Superior temporal gyrus (tissue), 1 donor: ENCODE results near the gene FBXO24.

ENCODE experiments used
- DNase-seq: peaks from one replicate; pipeline ENCODE4 v3.0.0-alpha.2; 2016; ENCODE audit errors: extremely low spot score

Gene FBXO24

DNA sequence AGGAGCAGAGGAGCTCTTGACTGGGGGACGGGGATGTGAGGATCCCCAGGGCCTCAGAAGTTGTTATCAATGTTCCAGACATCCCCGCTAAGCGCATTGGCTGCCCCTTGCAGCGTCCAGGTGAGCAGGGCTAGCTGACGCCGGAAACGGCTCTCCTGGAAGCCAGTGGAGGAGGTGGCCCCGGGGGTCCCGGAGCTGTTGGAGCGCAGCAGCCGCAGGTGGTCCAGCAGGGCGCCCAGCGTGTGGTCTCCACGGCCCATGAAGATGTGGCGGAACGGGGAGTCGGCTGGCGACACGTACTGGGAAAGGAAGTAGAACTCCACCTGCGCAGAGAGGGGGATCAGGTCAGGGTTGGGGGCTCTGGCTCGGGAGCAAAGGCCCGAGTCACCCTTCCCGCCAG lies 34.7 kb downstream of the FBXO24 start:
- no peak for DNase-seq

DNA sequence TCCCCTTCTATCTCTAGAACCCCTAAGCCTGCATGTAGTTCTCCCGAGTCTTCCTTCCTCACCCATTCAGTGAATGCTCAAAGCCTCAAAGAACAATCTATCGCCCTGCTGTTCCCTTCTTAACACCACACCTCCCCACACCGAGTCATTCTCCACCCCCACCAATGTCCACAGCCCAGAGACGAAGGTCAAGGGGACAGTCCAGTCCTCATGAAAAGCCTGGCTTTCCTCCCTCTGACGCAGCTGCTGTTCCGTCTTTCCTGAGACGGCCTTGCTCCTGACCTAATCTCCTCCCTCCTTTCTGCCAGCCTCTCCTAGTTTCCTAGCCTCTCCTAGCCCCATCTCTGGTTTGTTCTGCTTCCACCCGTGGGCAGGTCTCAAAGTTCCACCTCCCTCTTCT lies 35.4 kb downstream of the FBXO24 start:
- DNase-seq = no peak

DNA sequence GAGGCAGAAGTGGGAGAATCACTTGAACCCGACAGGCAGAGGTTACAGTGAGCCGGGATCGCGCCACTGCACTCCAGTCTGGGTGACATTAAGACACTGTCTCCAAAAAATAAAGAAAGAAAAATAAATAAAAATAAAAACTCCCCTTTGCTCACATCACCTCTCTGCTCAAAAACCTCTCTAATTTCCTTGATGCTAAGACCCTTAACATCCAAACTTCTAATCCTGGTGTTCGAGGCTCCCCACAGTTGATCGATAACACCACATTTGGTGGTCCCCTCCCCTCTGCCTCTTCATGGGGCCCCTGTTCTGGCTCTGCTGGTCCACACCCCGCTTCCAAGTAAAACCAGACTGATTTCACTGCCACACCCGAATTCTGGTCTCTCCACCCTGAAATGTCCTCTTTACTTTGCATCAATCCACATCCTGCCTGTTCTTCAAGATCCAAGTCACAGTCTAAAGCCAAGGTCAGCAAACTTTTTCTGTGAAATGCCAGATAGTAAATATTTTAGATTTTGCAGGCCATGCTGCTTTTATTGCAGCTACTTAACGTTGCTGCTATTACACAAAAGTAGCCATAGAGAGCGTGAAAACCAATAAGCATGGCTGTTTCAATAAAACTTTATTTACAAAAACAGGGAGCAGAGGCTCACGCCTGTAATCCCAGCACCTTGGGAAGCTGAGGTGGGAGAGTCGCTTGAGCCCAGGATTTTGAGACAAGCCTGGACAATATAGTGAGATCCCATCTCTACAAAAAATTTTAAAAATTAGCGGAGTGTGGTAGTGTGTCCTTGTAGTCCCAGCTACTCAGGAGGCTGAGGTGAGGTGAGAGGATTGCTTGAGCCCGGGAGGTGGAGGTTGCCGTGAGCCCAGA lies 38.1 kb downstream of the FBXO24 start:
- DNase-seq = no peak

DNA sequence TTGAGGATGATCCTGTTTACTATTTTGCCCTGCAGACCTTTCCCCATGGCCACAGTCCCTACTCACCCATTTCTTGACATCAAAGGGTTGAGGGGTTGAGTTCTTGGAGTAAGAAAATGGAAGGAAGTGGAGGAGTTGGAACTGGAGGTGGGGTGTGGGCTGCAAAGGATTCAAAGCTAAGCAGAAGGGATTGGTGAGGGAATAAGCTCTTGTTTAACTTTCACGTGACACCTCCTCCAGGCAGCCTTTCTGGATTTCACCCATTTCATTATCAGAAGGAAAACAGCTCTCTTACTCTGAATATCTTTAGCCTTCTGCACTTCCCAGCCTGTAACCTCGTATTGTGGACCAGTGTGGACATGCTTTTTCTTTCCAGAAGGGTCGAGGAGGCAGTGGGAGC lies 39.9 kb downstream of the FBXO24 start:
- no peak for DNase-seq

DNA sequence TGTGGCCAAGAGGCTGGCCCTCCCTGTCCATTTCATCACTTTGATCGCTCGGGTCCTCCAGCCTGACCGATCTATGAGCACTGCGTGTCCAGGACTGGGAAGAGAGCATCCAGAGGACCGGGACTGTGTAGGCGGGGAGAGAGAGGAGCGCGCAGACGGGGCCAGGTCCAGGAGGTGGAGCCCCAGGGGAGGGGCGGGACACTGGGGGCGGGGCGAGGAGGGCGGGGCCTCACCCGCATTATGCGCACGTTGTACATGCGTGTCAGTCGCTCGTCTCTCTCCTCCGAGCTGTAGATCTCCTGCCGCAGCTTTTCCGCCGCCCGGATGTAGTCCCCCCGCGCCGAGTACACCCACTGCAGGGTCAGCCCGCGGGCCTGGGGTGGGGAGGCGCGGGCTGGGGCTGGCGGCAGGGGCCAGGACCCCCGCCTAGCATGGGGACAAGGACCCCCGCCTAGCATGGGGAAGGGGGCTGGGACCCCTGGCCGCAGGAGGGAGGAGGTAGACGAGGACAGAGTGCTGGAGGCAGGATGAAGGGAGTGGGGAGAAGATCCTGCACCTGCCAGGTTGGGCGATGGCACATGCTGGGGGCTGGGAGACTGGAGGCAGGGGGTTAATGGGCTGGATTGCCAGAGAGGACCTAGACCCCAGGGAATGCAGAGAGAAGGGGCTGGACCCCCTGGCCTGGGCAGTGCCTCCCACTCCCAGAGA lies 40.6 kb downstream of the FBXO24 start:
- DNase-seq = peak; percentile 38

DNA sequence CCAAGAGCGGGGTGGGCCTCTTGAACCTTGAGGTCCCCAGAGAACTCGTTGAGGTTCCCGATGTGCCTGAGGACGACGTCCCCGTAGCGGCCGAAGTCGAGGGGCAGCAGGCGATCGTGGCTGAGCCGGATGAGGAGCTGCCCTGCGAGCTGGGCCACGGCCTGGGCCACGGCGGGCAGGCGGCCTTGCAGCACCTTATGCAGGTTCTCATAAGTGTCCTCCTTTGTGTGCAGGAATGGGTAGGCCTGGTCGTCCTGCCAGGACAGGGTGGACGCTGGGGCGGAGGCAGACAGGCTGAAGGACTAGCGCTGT lies 41.1 kb downstream of the FBXO24 start:
- no peak for DNase-seq

DNA sequence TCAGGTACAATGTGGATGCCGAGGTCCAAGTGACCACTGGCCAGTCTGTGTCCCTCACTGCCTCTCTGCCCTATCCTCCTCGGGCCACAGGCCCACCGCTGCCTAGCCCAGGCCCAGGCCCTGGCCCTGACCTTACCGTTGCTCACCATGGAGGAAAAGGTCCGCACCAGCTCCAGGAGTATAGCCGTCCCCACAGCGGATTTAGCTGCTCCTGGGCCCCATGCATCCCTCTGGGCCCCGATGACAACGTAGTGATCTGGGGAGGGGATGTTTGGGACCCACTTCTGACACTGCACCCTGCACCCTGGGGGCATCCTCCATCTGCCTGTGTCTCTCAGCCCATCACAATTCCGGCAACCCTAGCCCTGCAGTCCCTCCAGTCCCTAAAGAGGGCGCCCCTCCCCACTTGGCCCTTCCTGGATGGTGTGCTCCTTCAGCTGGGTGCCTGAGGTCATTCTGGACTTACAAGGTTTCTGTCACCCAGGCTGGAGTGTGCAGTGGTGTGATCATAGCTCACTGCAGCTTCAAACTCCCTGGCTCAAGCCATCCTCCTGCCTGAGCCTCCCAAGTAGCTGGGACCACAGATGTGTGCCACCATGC lies 43.1 kb downstream of the FBXO24 start:
- no peak for DNase-seq

DNA sequence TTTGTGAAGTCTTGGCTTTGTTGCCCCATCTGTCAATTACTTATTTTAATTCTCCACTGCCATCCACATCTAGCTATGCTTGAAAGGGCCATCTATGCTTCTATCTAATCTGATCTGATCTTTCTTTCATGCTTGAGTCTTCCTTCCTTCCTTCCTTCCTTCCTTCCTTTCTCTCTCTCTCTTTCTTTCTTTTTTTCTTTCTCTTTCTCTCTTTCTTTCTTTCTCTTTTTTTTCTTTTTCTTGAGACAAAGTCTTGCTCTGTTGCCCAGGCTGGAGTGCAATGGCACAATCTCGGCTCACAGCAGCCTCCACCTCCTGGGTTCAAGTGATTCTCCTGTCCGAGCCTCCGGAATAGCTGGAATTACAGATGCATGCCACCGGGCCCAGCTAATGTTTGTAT lies 43.9 kb downstream of the FBXO24 start:
- no peak for DNase-seq

DNA sequence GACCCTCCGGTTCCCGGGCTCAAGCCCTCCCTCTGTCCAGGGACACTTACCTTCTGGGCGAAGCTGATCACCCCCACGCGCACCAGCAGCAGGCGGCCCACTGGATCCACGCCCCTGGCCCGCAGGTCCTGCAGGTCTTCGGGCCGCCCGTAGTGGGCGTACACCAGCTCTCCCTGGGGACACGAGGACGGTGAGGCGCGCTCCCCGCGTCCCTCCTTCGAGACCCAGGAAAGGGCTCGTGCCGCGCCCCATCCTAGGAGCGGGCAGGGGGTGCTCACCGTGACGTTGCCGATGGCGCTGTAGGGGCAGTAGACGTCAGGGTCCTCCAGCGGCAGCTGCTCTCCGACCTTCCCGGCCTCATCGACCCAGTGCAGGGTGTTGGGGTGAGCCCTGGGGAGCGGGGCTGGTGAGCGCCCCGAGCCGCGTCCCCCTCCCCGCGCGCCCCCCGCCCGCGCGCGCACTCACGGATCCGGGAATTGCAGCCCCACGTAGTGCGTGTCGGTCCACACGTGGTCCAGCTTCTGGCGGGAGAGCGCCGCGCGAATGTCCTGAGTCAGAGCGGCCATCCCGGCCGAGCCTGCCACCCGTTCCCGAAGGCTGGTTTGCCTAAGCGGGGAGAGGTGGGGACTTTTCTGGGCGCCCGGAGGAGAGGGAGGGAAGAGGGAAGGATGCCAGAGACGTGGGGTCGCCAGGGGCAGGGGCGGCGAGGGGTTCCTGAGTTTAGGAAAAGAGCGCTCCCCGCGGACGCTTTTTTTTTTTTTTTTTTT lies 47.0 kb downstream of the FBXO24 start:
- no peak for DNase-seq

DNA sequence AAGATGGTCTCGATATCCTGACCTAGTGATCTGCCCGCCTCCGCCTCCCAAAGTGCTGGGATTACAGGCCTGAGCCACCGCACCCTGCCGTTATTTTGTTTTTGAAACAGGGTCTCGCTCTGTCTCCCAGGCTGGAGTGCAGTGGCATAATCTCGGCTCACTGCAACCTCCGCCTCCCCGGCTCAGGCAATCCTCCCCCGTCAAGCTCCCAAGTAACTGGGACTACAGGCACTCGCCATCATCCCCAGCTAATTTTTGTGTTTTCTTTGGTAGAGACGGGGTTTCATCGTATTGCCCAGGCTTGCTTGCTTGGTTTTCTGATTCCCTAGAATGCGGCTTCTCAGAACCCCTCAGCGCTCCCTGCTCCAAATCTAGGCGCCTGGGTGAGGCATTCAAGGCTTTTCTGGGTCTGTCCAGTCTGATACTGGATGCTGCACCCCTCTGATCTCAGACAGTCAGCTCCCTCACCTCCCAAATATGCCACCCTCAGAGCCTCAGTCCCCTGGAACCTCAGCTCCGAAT lies 53.9 kb downstream of the FBXO24 start:
- no peak for DNase-seq

DNA sequence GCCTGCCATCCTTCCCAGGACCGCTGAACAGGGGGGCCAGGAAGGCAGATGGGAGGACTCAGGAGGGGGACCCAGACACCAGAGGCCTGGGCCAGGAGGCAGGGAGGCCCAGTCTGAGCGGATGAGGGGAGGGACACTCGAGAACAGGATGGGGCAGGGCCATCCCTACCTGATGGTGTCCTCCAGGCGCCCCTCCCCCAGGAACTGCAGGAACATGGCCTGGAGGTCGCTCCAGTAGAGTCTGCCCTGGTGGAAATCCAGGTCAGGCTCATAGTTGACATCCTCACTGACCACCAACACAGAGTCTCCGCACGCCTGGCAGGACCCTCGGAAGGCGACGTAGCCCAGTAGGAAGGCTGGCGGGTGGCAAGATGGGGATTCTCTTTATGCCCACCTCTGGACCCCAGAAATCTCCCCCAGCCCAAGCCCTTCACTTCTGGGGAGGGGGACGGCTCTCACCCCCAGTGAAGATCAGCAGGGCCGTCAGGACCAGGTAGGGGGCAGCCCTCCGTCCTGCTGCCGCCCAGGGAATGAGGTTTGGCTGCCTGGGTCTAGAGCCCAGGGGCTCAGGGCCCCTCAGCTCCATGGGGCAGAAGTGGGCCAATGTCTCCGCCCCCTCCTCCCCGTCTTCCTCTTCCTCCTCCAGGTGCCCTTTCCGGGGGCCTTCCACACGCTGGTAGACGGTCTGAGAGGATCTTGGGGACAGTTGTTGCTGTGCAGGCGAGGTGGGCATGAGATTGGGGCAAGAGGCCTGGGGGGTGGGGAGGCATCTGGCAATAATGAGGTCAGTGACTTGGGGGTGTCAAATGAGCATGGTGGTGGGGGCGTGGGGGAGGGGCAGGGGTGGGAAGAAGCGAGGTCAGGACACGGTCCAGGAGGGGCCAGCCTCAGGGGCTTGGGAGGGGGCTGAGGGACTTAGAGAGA lies 54.7 kb downstream of the FBXO24 start:
- no peak for DNase-seq

DNA sequence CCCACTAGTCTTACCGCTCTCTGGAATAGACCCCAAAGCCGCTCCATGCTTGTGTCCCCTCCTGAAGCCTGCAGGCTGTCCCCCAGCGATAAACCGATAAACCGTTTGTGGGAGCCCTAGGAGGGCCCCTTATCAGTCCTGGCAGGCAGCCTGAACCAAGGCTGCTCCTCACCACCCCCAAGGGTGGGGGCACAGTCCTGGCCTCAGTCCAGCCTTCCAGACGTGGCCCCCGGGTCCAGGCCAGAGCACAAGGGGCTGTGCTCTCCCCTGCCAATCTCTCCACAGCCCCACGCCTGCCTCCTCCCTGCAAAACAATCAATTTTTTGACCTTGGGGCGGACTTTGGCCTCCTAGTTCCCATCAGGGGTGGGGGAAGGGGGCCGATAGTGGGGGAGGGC lies 55.3 kb downstream of the FBXO24 start, which contains the start of gene TFR2:
TSS of gene TFR2 (minus strand) at position 90 of the 397 bp plus-strand sequence. CDS start at position 47, 43 bp downstream.
- DNase-seq = no peak

DNA sequence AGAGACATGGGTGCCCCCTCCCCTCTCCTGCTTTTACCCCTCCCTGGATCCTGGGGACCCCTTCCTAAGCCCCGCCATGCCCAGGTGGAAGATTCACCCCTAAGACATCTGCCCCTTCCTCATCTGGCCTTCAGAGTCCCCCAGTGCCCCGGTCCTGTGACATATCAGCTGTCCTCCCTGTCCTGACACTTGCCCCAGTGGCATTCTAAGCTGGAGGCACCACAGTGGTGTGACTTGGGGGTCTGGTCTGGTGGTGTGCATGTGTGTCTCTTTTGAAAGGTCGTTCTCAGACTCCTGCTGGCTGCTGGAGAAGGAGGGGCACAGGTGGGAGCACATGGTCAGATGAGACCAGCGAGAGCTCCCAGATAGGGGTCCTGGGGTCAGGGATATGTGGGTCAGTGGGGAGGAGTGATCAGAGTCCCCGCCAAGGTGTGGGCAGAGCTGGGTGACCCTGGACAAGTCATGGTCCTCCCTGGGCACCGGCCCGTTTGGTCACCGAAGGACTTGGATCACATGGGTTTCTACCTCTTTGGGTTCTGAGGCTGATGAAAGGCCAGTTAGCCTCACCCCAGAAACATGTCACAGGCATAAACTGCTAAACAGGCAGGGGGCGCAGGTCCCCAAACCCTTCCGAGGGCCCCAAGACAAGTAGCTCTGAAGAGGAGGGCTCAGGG lies 55.9 kb downstream of the FBXO24 start:
- no peak for DNase-seq

DNA sequence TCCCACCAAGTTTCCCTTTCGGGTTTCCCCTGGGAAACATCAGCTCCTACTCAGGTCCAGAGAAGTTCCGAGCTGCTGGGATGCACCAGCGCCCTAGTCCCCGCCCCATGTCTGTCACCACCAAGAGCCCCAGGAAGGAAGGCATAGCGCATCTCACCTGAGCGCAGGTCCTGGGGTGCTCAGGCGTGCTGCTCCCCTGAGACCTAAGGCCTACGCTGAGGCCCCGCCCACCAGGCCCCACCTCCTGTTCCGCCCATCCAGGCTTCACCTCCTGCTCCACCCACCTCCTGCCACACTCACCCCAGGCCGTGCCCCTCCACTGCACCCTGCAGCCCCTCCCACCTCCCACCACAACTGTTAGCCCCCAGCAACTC lies 56.4 kb downstream of the FBXO24 start:
- DNase-seq = no peak

DNA sequence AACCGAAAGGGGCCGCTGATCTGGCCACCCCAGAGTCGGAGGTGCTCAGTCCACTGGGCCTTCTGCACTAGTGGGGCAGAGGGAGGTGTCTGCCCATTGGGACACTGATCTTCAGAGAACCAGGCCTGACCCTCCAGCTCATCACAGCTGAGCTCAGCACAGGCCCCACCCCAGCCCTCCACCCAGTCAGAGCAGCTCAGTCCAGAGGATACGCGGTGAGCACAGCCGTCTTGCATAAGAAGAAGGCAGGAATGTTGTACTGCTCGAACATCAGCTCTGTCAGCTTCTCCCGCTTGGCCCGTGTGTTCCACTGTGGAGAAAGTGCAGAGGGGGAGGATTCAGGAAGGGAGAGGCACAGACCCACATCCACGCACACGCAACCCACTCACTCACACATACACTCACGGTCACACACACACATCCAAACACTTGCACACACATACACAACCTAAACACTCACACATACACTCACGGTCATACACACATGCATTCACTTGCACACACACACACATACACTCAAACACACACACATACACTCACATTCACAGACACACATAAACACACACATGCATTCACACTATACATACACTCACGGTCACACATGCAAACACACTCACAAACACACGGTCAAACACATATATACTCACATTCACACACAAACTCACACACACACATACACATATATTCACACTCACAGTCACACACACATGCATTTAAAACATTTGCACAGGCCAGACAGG lies 63.9 kb downstream of the FBXO24 start:
- DNase-seq = no peak
